NCI-H2029 treated with DMSO at 0.1 percent for 48 hours (cell line): ENCODE measurements around the gene BCL2A1.
"Not testable (repeated sequence)": the region's sequence is repeated elsewhere in the genome, so short reads cannot be mapped to it uniquely, and the experiment has no call there.

ENCODE experiments used
- DNase-seq: peaks from one replicate; lab custom pipeline; 2025; lab: John Stamatoyannopoulos, UW

The BCL2A1 gene

DNA sequence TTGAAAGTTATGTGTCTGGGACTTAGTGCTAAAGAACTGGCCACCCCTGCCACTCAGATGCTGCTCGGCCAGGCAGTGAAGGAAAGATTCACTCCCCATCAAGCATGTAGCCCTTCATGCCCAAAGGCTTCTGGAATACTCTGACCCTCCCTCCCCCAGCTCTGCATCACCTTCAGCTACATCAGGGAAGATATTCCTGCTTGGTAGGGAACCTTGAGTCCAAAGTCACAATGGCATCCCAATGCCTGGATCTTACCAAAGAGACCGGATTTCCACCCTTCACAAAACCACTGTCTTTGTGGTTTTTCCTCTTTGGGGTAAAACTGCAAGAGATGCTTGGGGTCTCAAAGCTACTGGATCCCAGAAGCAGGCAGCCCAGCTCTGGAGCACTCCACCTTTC is 18.2 kb upstream of the BCL2A1 start:
- DNase-seq, result no peak

DNA sequence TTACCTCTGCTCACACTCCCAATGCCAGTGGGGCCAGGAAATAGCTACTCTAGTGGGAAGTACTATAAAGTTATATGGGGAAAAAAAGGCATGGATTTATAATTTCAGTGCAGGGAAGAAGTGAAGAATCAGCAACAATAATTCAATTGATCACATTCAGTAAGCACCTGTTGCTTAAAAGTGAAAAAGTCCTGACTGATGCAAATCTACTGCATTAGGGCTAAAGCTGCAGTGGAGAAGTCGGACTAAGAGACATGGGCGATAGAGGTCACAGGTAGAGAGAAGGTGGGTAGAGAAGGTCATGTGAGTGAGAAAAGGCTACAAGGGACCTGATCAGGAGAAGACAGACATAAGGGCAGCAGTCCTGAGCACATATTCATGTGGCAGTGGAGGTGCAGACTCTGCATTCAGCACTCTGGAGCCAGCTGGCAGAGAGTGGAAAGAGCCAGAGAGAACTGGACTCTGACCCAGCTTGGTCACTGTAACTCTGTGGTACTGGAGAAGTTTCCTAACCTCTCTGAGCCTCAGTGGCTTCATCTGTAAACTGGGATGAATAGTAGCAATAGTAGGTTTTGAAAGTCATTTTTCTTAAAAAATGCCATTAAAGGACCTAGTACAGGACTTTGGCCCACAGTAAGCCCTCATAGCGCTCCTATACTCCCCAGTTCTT is 17.6 kb upstream of the BCL2A1 start:
- no peak for DNase-seq

DNA sequence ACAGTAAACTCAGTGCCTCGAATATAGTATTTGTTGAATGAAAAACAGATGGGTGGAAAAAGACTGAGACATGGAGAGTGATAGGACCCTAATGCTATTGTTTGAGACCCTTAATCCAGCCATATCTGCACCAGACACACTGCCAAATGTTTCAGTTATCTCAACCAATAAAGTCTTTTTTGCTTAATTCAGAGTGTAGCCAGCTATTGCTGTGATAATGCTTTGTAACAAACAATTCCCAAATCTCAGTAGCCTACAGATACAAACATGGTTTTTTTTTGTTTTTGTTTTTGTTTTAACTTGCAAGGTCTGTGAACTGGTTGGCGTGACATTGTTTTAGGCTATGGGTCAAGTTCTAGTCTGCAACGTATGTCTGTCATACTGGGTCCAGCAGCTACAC is 17.0 kb upstream of the BCL2A1 start:
- DNase-seq, result no peak

DNA sequence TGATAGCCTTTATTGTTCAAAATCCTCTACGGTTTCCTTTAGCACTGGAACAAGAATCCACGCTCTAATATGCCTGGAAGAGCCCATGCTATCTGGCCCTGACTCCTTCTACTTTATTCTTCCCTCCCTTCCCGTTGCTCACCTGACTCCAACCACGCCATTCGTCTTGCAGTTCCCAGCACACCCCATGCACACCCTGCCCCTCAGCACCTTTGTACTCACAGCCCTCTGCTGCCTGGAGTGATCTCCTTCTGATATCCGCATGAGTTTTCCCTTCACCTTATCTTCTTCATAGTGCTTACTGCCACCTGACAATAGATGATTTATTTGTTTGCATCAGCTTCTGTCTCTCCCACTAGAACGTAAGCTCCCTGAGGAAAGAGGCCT is 16.6 kb upstream of the BCL2A1 start:
- no peak for DNase-seq

DNA sequence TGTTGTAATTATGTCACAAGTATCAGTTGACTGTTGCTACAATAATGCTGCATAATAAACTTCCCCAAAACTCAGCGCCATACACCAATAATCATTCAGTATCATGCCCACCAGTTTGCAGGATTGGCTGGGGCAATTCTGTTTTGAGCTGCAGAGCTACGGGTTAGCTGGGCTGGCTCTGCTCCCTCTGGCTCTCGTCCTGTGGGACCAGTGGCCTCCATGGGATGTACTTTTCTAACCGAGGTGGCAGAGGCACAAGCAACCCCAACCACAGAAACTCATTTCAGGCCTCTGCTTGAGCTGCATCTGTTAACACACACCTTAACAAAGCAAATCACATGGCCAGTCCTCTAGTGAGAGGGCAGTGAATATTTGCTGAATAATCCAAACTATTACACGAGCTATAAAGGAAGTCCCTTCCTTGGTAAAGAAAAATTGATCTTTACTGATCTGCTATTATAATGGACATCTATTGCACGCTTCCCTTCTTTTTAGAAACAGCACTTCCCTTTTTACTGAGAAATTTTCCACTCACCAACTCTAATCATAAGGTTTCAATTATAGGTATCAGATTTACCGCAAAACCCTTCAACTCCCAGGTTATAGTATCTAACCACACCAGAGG is 10.9 kb upstream of the BCL2A1 start:
- DNase-seq, result no peak

DNA sequence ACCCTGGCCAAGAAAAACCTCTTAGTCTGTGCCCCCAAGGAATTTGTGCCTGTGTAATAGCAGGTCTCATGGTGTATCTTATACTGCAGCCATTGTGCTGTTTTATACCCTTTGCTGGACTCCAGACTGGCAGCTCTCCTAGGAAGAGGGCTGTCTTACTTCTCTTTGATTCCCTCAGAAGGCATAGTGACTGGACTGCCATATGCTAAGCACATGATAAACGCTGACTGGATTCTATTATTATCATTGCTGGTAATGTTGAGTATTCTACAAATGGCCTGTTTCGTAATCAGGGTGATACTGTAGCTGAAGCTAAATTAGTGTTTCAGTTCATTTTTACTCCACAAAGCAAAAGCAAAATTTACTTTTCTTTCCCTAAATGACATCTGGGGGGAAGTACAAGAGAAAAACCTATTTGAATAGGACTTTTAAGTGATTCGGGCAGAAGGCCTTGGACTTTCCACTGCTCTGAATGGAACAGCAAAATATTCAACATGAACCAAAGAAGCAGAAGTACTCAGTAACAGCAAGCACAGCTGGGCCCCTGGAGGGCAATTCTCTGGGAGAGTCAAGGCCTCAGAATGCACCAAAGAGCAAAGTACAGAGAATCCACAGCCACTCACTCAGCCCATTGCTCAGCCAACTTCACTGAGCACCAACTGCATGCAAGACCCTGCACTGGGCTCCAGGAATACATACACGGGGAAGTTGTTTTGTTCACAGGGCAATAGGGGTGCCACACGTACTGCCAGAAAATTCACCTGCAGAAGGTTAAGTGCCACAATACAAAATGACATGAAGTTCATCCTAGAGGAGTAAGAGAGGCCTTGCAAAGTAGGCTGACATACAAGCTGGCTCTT is 7.9 kb upstream of the BCL2A1 start:
- DNase-seq, result no peak

DNA sequence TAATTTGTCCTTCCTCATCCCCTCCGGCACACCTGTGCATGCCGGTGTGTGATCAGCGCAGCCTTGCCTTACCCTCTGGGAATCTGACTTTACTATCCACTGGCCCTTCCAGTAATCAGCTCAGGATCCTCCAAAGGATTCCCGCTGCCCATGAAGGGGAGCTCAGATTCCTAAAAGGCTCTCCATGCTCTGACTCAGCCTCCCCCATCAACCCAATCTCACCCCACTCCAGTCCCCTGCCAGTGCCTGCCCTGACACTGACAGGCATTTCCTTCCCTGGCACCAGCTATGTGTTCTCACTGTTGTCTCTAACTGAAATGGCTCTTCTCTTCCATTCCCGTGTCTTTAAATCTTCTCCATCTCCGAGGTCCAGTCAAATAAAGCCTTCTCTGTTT is 7.3 kb upstream of the BCL2A1 start:
- DNase-seq, result no peak

DNA sequence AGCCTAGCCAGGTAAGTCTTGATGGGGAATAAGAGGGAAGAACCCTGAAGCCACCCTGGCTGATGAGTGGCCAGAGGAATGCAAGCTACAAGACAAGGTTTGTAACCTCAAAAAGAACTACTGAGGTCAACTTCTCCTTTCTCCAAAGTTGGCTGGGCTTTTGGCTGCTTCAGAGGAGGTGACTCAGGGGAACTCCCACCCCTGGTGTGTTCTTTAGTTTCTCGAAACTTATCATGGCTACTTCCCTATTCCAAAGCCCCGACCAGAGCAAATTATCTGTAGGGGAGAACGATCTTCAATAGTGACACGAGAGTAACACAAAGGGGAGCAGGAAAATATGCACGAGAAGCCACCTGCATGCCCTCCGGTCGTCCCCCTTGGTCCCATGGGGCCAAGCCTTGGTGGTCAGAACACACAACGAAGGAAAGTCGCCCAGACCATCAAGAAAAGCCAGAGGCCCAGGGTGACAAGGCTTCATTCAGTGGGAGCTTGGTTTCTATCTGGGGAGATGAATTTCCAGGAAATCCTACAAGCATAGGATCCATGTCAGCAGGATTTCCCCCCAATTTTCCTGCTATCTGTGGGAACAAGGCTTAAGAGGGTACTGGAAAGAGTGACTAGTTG is 6.5 kb upstream of the BCL2A1 start:
- DNase-seq, result no peak

DNA sequence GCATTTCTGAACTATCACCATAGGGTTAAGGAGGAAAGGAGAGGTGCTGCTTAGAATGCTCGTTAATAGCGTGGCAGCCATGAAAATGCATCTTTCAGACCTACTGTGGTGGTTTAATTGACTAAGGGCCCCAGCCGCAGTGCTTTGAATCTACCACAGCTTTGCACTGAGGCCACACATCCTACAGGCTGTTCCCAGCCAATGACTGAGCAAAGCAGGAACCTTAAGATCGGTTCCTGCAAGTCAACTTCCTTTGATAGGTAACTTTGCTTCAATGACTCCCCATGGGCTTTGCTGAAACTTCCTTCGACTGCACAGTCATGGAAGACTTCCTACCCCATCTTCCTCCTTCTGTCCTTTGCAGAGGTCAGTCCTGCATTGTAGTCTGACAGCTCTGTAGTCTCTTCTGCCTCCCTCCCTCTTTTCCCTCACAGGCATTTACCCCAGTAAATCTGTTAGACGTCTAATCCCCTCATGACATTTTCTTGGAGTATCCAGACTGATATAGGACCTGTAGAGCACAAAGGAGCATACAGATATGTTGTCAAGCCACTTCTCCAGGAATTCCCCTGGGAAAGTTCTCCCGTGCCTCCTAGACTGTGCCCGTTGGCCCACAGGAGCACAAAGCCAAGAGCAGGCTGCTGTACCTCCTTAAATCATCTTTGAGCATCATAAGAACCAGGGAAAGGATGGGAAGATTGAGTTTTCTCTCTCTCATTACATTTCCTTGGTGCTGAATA is 2.6 kb upstream of the BCL2A1 start:
- no peak for DNase-seq

DNA sequence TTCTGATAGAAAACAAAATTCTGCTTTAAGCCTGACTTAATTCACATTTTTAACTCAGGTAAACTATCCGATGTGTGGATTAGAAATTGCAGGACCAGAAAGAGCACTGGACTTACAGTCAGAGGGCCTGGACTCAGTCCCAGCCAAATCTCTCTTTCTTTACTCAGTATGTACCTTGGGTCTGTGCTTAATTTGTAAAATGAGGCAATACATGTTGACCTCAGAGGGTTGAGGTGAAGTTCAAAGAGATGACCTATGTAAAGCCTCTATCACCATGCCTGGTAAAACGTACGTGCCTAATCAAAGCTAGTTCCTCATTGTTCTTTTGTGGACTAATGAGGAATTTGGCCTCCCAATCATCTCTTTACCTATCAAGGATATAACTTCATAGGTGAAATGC is 1.9 kb upstream of the BCL2A1 start:
- DNase-seq, result no peak

DNA sequence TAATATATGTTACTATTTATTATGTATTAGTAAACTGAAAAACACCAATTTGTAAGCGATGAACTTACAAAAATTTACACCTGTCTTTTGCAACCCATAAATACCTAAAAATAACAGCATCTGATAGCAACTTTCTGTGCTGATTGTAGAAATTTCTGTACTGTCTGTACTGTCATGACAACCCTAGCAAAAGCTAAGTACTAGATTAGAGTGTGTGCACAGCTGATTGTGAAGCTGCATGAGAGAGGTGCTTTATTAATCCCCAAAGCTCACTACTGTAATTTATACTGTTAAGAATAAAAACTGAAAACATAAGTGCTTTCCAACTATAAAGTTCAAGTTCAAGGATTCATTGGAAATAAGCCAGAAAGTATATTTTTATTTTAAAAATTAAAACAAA is 815 bp downstream of the BCL2A1 start:
- no peak for DNase-seq

DNA sequence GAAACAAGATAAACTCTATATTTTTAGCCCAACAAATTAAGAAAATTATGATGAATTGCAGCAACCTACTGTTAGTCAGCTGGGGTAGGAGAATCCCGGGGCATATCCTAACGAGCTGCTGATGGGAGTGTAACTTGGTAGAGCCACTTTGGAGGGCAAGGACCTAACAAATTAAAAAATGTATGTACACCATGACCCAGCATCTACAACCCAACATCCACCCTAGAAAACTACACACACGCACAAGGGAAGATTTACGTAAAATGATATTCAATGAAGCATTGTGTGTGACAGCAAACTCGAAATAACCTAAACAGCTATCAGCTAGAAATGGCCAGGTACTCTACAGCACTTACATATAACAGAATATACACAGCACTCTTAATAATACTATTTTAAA is 1.9 kb downstream of the BCL2A1 start:
- no peak for DNase-seq

DNA sequence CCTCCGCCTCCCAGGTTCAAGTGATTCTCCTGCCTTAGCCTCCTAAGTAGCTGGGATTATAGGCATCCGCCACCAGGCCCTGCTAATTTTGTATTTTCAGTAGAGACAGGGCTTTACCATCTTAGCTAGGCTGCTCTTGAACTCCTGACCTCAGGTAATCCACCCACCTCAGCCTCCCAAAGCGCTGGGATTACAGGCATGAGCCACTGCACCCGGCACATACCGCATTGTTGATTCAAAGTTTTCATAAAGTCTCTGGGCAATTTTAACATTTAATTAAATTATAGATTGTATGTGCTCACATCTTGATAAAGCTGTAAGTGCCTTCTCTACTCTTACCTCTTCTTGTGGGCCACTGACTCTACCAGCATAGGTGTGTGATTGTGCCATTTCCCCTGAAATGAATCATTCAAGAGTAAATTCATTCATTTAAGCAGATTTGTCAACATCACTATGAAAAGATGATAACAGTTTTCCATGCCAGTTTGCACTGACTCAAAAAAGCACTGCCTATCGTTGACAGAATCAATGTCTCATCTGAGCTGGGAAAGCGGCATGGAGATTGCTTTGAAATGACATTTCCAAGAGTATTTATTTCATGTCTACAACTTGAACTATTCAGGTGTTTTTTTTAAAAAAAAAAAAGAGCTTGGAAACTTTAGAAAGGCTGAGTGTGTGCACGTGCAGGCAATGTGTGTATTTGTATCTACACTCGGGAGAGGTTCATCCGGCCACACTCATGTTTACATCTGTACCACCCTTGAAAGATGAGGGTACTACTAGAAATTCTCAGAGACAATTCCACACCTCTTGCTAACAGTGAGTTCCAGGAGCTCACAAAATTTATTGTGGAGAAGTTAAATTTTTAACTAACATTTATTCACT is 3.5 kb downstream of the BCL2A1 start:
- no peak for DNase-seq

DNA sequence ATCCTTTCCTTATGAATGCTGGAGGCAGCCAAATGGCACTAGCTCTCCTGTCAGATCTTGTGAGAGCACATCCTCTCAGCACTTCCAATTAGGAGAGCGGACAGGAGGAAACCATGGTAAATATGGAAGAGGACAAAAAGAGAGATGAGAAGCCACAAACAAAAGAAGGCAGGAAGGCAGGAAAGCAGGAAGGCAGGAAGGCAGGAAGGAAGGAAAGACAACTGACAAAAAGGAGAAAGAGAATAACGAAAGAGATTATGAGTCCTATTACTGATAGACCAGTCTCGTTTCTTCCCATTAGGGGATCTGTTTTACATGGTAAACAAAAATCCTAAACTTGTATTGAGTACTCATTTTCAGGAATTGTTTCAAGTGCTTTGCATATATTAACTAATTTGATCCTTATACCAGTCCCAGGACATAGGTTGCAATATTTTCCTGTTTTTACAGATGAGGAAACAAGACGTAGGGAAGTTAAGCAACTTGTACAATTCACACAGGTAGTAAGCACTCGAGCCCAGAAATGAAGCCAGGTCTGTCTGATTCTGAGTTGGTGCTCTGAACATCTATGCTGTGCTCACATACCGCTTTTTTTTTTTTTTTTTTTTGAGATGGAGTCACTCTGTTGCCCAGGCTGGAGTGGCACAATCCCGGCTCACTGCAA is 4.2 kb downstream of the BCL2A1 start:
- DNase-seq, result no peak

DNA sequence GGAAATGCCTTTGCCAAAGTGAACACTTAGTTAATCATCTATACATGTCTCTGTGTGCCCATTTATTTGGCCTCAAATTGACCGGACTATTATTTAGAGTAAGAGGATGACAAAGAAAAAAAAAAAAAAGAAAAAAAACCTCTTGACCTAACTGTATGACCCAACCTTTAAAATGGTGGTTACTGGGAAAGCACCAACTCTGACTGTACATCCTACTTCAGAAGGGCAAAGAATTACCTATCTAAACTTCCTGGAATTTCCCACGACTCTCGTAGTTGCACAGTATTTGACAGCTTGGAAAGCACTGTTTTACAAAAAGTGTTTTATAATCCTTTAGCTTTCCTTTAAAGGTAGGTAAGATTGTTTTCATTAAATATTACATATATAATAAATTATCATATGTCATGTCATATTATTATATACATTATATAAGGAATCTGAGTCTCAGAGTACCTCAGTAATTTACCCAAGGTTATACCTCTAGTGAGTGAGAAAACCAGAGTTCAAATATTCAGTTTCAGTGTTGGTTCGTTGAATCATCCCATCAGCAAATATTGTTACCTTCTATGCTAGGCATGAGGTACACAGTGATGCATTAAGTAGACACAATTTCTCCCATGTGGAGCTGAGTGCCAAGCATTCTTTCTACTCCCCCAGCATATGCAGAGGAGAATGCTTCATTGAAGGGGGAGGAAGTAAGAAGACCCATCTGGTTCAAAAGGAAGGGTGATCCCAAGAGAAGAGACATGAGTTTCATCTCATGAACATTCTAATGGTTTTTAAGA is 5.0 kb downstream of the BCL2A1 start:
- no peak for DNase-seq

DNA sequence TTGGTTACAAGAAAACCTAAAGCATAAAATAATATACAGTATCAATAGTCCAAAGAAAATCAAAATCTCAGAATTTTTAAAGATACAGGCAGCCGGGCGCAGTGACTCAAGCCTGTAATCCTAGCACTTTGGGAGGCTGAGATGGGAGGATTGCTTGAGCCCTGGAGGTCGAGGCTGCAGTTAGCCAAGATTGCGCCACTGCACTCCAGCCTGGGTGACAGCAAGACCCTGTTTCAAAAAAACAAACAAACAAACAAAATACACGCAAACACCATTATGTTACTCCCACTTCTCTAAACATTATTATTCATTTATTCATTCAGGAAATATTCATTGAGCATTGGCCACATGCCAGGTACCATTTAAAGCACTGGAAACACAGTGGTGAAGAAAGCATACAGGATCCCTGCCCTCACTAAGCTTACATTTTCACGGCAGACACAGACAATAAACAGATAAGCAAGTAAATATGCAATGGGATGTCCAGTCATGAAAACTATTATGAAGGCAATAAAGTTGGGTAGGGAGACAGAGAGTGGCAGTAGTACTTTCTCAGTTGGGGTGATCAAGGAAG is 6.7 kb downstream of the BCL2A1 start:
- no peak for DNase-seq

DNA sequence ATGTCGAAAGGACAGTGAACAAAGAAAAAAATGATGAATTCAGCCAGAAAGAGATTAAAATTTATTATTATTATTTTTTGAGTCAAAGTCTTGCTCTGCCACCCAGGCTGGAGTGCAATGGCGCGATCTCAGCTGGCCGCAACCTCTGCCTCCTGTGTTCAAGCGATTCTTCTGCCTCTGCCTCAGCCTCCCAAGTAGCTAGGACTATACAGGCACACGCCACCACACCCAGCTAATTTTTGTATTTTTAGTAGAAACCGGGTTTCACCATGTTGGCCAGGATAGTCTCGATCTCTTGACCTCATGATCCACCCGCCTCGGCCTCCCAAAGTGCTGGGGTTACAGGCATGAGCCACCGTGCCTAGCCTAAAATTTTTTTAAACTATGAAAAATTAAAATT is 8.1 kb downstream of the BCL2A1 start:
- not testable (repeated sequence) for DNase-seq

DNA sequence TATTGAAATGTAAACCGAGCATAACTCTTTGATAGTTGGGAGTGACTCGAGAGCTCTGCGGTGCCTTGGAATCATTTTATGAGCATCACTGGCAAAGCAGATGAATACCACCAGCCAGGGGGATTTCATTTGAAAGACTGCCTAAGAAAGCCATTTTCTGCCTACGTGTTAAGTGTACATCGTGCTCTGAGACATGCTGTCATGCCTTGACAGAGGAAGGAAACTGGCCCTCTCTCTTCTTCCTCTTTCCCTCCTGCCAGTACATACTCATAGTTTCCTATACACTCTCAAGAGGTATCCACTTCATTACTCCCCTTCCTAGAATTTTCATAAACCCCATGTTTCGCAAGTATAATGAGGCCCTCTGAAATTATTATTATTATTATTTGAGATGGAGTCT is 8.8 kb downstream of the BCL2A1 start:
- DNase-seq, result no peak

DNA sequence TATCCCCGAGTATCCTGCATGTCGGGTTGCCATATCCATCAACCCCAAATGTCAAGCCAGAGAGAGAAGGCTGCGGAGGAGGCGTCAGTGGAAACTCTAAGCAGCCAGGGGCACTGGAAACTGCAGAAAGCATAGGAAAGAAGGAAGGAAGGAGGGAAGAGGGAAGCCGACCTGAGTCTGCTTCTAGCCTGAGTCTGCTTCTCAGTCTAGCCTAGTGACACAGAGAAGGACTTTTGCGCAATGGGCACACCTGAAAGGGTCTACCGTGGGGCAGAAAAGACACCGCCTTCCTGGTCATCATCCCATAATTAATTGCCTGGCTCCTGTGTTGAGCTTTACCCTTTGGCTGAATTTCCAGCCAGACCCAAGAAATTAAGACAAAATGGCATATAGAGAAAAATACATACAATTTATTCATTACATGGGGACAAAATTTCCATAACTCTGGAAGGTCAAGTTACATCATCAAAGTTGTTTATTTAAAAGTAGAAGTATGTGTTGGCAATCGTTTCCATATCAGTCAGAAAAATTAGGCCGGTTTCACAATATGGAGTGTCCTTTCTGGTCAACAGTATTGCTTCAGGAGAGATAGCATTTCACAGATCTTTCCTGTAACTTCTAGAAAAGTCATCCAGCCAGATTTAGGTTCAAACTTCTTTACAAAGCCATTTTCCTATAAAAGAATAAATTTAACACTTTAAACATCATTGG is 10.3 kb downstream of the BCL2A1 start:
- no peak for DNase-seq
